Renal cortical epithelial cell (primary cell): ENCODE measurements around the gene RPL5. TPM values are rescaled to one million over a fixed set of nuclear protein-coding genes. Genes with fewer than 3 reads are reported as not detected.
A peak's percentile ranks its signal among the peaks of the same experiment; 100 is the strongest.

Experiments
- DNase-seq: peaks from one replicate; pipeline ENCODE4 v3.0.0-alpha.2; 2011; ENCODE audit warnings: low read depth
- total RNA-seq: library from RNA; depleted of rRNA; stranded (reverse); fragments of >200 nt; gene quantifications from 2 replicates; pipeline ENCODE4 v1.2.3, GENCODE V29; 2014

The RPL5 gene
- total RNA-seq, 1 donor from 2014 or later = 826 TPM

DNA sequence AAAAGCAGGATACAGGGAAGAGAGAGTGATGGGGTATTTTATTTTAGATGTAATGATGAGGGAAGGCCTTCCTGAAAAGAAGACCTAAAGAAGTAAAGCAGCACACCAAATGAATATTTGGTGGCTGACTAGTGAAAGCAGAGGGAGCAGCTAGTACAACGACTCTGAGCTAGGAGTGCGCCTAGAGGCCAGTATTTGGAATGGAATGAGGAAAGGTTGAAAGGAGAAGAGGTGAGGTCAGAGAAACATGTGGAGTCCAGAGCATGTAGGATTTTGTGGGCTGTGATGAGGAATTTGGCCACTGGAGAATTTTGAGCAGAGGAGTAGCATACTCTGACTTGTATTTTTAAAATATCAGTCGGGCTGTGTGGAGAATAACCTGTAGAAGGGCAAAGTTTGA is 11.8 kb upstream of the RPL5 start:
- DNase-seq = no peak

DNA sequence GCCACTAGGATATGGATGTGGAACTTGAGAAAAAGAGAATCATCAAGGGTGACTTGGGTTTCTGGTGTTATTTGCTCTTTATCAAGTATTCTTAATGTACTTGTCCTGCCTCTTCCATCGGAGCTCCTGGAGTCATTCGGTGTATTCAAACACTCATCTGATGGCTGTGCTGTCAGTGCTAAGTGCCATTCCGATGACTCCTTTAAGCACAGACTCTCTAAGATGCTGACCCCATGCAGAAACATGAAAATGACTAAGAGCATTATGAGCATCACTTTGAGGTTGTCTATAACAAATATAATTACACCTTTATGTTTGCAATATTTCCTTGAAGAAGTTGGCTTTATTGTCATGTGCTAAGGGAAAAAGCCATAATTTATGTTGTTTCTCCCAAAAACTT is 11.3 kb upstream of the RPL5 start:
- DNase-seq = no peak

DNA sequence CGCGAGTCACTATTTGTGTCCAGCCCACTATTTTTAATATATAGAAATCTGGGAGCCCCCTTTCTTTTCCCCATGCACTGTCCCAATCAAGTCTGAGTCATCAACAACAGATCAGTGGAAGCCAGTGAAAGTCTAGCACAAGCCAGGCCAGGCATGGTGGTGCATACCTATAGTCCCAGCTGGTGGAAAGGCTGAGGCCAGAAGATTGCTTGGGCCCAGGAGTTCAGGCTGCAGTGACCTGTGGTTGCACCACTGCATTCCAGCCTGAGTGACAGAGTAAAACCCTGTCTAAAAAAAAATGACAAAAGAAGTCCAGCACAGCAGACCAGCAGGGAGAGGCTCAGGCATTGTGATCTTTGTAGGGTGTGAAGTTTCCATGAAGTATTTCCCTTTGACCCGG is 9.0 kb upstream of the RPL5 start:
- DNase-seq = peak; percentile 31

DNA sequence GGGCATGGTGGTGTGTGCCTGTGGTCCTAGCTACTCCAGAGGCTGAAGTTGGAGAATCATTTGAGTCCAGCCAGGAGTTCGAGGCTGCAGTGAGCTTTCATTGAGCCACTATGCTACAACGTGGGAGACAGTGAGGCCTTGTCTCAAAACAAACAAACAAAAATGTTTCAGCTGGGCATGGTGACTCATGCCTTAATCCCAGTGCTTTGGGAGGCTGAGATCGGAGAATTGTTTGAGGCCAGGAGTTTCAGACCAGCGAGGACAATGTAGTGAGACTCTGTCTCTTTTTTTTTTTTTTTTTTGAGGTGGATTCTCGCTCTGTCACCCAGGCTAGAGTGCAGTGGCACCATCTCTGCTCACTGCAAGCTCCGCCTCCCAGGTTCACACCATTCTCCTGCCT is 5.0 kb upstream of the RPL5 start:
- DNase-seq = no peak

DNA sequence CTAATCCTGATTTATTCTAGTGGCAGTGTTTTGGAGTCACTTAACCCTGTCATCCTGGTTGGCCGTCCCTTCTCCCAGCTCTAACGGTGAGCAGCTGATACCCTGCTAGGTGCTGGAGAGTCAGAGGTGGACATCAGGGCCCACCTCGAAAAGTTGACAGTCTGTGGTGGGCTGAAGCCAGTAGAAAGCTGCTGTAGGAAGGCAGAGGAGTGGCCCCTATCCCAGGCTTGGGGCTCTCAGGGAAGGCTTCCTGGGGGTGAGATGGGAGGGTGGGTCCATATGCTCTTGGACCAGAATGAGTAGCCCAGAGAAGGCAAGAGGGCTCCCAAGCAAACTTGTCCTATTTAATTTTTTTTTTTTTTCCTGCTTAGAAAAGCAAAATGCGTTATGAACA is 475 bp upstream of the RPL5 start:
- DNase-seq = no peak

DNA sequence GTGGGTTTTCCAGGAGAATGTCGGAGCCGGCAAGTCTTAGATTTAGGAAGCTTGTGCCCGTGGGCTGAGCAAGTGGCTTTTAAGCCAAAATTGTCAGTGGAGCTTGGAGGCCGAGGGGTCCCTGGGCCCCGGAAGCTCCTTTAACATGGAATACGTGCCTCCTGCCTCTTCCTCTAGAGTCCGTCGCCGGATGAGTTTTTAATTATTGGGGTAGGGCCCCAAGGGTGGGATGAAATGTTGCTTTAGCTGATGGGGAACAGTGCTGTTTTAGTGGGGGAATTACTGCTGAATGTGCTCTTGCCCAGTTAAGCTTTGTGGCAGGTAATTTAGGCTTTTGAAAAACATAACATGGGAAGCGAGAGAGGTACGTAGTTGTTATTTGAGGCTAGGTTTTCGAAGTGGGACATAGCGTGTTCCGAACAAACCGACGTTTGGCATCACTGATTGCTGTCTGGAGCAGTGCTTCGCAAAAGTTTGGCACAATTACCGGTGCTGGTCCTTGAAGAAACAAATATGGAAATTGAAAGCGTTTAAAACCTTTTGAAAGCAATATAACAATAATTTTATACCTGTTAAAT is 786 bp downstream of the RPL5 start:
- DNase-seq = peak; percentile 20

DNA sequence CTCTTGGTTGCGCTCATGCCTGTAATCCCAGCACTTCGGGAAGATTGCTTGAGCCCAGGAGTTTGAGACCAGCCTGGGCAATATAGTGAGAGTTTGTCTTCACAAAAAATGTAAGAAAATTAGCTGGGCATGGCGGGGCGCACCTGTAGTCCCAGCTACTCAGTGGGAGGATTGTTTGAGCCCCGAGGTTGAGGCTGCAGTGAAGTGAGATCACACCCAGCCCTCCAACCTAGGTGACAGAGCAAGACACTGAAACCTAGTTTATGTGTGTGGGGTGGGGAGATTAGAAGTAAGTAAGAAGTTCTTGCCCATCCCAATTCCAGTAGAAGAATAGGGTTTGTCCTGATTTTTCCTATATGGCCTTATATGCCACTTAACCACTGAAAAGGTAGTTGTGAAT is 2.0 kb downstream of the RPL5 start:
- DNase-seq = no peak

DNA sequence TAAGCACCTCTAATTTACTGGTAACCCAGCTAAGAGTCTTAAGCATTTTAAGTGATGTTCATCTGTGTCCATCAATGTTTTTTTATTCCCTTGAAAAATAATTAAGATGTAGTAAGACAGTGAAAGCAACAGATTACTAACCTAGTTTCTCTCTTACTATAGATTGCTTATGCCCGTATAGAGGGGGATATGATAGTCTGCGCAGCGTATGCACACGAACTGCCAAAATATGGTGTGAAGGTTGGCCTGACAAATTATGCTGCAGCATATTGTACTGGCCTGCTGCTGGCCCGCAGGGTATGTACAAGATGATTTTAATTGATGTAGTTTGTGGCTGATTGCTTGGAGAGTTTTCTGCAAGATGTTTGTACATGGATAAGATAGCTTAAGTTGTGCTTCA is 2.8 kb downstream of the RPL5 start:
- DNase-seq = no peak

DNA sequence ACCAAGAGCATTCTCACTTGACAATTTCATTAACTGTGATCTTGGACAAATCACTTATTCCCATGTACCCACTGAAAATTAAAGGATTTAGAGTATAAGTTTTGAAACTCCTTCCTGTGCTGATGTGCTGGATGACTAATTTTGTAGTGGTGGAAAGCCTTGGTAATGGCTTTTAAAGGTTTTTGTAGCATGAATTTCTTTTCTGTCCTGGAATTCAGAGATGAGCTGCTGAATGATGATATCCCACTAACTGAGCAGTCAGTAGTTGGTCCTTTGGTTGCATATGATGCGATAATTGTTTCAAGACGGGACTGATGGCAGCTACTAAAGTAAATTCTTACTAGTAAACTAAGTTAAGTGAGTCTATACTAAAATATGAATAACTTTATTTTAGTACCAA is 5.2 kb downstream of the RPL5 start:
- no peak for DNase-seq

DNA sequence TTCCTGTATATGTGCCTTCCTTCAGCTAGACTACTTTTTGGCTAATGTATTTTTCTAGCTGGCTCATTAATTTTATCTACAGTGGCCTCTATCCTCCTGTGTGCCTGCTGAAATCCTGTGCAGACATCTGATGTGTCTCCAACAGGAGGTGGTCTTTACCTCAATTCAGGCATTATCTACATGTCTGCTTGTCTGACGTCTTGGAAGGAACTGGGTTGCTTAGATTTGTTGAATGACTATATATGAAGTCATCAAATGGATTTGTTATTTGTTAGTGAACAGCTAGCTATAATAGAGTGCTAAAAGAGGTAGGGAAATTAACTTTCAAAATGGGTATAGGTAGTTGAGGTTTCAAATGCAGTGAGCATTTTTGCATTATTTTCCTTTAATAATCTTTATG is 6.7 kb downstream of the RPL5 start:
- DNase-seq = no peak

DNA sequence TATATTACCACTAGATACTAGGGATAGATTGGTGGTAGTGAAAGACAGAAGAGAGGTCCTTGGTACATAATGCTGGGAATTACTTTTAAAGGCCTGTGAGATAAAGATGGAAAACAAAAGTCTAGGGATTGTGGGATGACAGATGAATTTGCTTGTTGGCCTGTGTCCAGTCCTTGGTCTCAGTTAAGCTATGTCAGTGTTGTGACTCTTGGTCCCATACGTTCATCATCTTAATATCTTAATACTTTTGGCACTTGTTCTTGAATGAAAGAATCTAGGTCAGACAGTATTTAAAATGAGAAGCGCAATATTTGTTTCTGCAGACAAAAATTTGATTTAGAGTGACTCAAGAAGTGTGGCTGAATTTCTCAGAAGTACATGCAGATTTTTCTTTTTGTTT is 7.6 kb downstream of the RPL5 start:
- DNase-seq = no peak

DNA sequence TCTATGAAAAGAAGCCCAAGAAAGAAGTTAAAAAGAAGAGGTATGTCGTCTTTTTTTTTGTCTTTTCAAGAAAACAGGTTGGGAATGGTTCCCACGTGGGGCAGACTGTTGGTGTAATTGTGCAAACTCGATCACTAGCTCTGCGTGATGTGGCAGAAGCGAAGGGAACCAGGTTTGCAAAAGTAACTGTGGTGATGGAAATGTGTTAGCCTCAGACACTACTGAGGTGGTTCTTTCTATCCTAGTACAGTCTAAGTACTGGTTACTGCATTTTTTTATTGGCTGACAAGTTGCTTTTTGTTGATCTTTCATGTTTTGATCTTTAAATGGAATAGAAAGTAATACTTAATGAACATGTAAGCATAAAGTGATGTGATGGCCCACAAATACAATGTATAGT is 8.8 kb downstream of the RPL5 start:
- DNase-seq = no peak

DNA sequence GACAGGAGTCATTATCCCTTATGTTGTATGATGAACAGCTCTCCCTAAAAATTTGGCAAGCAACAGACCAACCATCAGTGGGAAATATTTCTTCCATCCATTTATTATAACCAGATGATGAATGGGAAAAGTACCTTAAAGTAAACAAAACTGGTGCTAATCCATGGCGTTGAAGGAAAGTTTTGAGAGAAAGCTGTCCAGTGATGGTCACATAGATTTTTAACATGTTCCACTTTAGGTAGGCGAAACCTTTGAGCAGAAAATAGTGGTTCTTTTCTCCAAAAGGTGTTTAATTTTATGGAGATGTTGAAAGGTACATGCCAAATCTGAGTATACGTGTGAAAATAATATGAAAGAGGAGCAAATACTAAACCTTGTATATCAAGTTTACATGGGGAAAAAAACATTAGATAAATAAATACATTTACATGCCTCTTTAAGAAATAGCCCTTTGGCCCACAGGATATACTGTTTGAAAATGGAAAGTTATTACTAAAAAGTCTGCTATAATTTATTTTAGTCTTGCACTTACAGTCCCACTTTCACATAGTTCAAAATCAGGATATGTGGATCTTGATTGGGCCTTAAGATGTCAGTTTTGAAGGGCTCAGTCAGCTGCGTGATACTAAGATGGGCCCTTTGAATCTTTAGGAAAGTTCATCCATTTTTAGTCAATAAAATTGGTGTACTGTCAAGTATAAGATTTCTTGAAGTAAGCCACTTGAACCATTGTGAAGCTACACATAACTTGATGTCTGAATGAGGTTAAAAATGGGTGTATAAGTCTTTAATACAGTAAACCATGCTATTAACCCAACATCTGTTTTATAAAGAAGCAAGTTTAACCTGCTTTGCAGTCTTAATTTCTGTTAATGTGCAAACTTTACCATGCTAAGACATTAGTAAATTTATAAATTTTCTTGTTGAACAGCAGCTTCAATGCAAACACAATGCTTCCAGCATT is 10.5 kb downstream of the RPL5 start:
- no peak for DNase-seq

DNA sequence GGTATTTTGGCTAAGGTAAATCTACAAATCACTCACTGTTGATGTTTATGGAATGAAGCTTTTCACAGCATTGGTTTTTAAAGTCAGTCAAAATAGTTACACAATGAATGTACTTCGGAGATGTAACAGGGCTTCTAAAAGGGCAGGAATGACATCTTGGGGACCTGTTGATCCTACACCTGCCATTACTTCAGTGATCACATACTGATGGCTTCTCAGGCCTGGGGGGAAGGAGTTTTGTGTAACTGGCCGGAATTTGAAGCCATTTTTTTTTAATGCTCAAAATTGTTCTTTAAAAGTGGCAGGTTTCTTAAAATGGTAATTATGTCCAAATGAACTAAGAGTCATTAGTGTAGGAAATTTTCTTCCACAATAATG is 11.2 kb downstream of the RPL5 start:
- DNase-seq = no peak

DNA sequence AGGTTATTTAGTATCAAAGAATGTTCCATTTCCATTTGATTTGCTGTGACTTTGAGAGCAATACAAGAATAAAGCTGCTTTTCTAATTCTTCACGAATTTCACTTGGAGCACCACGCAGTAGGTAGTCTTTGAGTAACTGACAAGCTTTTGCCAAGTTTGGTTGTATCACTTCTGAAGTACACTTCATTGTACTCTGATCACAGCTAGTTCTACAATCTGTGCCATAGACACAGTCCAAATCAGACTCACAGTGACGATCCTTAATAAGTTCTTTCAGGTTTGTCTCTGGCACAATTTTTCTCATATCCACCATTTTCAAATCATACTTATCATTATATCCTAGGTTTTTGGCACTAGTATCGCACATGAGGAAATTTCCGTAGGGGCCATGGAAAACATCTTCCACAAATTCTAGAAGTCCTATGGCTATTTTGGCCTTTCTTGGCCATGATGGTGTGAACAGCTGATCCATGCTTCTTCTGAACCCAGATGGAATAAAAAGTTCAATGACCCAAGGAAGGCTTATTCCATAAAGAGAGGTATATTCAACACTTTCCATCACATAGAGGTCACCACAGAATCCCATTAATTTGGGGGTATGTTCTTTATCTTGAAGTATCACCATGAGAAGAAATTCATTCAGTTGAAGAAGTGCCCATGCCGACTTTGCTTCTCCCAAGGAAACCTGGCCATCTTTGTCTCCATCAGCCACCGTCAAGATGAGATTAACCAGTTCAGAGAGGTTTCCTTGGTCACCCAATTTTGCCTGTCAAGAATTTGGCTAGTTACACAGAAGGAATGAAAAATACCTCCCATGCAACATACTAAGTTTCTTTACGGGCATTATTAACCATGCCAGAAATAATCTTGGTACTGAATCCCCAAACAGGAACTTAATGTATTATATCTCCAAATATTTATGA is 11.9 kb downstream of the RPL5 start:
- no peak for DNase-seq

DNA sequence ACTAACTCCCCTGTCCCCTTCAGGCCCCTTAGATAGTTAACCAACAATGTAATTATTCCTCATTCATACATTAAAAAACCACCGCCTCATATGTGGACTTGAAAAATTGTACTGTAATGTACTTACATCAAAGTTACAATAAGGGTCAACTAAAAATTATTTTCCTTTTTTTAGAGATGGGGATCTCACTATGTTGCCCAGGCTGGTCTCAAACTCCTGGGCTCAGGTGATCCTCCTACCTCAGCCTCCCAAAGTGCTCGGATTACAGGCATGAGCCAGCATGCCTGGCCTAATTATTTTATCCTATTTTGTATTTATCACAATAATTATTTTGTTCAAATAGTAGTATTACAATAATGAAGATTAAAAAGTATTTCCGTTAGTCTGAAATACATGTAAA is 12.6 kb downstream of the RPL5 start:
- no peak for DNase-seq

DNA sequence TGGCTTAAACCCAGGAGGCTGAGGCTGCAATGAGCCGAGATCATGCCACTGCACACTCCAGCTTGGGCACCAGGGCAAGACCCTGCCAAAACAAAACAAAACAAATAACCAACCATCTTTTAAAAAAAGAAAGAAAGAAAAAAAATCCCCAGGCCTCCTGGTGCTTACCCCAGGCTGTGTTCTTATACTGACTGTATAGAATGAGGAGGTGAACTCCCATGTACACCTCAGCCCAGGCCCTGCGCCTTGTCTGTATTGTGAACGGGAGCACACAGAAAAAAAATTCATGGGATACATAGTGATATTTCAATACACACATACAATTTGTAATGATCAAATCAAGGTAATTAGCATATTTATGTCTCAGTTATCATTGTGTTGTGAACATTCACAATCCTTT is 14.1 kb downstream of the RPL5 start:
- no peak for DNase-seq

DNA sequence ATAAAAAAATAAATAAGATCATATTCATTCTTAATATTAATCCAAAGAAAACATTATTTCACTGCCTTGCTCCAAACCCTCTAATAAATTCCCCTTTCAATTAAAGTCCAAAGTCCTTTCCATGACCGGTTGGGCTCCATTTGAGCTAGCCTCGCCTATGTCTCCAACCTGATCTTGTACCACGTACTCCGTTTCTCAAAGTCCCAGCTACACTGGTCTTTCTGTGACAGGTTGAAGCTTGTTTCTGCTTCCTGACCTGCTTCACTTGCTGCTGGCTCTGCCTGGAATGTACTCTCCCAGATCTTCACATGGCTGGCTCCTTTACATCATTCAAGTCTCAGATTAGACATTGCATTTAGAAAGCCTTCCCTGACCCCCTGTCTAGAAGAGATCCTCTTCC is 16.4 kb downstream of the RPL5 start:
- no peak for DNase-seq

DNA sequence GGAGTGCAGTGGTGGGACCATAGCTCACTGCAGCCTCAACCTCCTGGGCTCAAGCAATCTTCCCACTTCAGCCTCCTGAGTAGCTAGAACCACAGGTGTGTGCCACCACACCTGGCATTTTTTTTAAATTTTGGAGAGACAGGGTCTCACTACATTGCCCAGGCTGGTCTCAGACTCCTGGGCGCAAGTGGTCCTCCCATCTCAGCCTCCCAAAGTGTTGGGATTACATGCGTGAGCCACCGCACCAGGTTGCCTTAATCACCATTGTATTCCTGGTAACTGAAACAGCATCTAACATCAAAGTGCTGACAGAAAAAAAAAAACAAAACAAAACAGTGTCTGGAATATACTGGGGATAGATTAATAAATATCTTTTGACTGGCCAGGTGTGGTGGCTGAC is 18.2 kb downstream of the RPL5 start:
- no peak for DNase-seq

DNA sequence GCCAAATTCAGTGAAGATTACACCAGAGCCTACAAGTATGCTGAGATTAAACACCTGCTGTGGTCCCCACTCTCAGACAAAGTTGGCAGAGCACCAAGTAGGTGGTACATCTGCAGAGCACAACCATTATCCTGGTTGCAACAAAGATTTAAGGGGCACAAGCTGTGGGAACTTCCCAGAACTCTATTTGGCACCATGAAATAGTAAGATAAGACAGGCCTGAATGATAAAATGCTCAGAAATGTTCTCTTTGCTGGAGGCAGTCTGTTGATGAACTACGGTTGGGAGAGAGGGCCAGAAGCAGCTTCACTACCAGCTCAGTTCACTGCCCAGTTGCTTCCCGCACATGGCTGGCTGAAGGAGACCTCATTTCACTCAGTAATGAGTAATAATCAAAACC is 19.9 kb downstream of the RPL5 start:
- DNase-seq = no peak

DNA sequence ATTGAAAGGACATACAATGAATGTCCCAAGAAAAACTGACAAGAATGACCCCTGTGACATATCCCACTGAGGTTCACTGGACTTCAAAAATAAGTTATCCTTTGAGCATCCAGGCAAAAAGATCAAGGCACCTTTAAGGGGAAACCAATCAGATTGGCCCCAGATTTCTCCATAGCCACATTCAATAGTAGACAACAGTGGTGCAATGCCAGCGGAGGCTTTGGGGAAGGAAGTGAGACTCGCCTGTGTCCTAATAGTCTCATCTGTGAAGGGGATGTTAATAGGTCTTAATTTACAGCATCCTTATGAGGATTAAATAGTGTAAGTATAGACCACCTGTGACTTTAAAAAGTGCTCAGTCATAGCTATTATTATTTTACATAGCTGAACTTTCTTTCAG is 21.5 kb downstream of the RPL5 start:
- no peak for DNase-seq

DNA sequence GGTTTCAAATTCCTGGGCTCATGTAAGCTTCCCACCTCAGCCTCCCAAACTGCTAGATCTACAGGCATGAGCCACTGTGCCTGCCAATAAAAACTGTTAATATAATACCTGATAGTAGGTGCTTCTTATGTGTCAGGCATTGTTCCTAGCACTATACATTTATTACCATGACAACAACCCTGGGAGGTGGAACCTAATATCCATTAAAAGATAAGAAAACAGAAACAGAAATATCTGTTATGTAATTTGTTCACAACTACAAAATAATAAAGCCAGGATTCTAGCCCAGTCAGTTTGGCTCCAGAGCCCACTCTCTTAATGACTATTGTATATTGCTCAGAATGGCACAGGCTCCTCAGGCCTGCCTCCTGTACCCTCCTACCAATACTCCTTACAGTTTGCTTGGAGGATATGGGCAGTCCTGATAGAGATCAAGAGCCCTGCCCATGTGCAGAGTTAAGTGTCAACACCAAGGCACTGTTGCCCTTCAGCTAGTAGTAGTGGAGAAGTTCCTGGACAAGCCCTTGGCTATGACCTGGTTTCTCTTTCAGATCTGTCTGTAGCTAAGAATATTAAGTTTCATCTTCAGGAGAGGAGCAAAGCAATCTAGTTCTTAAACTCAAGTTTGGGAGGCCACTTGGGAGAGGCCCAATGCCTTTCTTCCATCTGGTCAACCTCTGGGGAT is 22.4 kb downstream of the RPL5 start:
- DNase-seq = no peak
